Non-pigmented ciliary epithelial cell (primary cell): ENCODE results near the gene FNDC10.

Source experiments
- DNase-seq: peaks from one replicate; pipeline ENCODE4 v3.0.0-alpha.2; 2010; ENCODE audit warnings: low read depth

Gene FNDC10

GRCh38 chr1:1627829-1628753, 28.2 kb upstream of the FNDC10 start:
- no peak for DNase-seq

GRCh38 chr1:1627261-1627828, 27.4 kb upstream of the FNDC10 start:
- no peak for DNase-seq

GRCh38 chr1:1626207-1627141, 26.5 kb upstream of the FNDC10 start:
- no peak for DNase-seq

- DNase-seq: no peak
These were observed 25.9 kb upstream of the FNDC10 start for GRCh38 chr1:1625824-1626206.

- no peak for DNase-seq
These were observed 25.5 kb upstream of the FNDC10 start for GRCh38 chr1:1625404-1625775.

- no peak for DNase-seq
These were observed 24.8 kb upstream of the FNDC10 start for GRCh38 chr1:1624443-1625403.

- DNase-seq: no peak
These were observed 23.9 kb upstream of the FNDC10 start for GRCh38 chr1:1623631-1624442.

GRCh38 chr1:1623181-1623630, 23.3 kb upstream of the FNDC10 start:
- no peak for DNase-seq

- no peak for DNase-seq
These were observed 22.8 kb upstream of the FNDC10 start for GRCh38 chr1:1622788-1623094.

- DNase-seq: no peak
These were observed 22.3 kb upstream of the FNDC10 start for GRCh38 chr1:1622010-1622787.

- DNase-seq: no peak
These were observed 21.5 kb upstream of the FNDC10 start for GRCh38 chr1:1621173-1622009.

GRCh38 chr1:1620433-1621139, 20.7 kb upstream of the FNDC10 start:
- DNase-seq: no peak

- DNase-seq: no peak
These were observed 20.0 kb upstream of the FNDC10 start for GRCh38 chr1:1619917-1620361.

GRCh38 chr1:1618396-1619068, 18.6 kb upstream of the FNDC10 start:
- no peak for DNase-seq

GRCh38 chr1:1617925-1618324, 18.0 kb upstream of the FNDC10 start:
- DNase-seq: no peak

- DNase-seq: no peak
These were observed 17.6 kb upstream of the FNDC10 start for GRCh38 chr1:1617516-1617915.

- no peak for DNase-seq
These were observed 16.9 kb upstream of the FNDC10 start for GRCh38 chr1:1616838-1617237.
